Fibroblast of mammary gland (primary cell): Measurements from ENCODE around the gene USP15.

Experiments
- DNase-seq: peaks from one replicate; pipeline ENCODE4 v3.0.0-alpha.2; 2010; ENCODE audit warnings: low read depth
- H3K4me3 ChIP-seq: 2 replicates; pipeline ENCODE4 v1.5.1; 2011; ENCODE audit warnings: low read depth, mild to moderate bottlenecking, low read length, moderate library complexity; ENCODE audit not compliant: control insufficient read depth
- CTCF ChIP-seq: conservative IDR thresholded peaks from 2 replicates; pipeline ENCODE4 v1.5.1; 2011; ENCODE audit warnings: low read depth, low read length, inconsistent platforms; ENCODE audit not compliant: control insufficient read depth, insufficient read depth

The USP15 gene

GRCh38 chr12:62261876-62262517 is 1.8 kb downstream of the USP15 start:
- TF ChIP-seq CTCF, result no peak
- H3K4me3 ChIP-seq, result no peak overlapping the region
- no peak for DNase-seq

- no peak for TF ChIP-seq CTCF
- DNase-seq, result no peak
- no peak overlapping the region for H3K4me3 ChIP-seq
Observed at GRCh38 chr12:62263232-62263631, 3.0 kb downstream of the USP15 start.

- no peak overlapping the region for H3K4me3 ChIP-seq
- TF ChIP-seq CTCF, result no peak
- no peak for DNase-seq
Observed at GRCh38 chr12:62263966-62264365, 3.8 kb downstream of the USP15 start.

GRCh38 chr12:62264706-62265105 is 4.5 kb downstream of the USP15 start:
- DNase-seq, result no peak
- no peak overlapping the region for H3K4me3 ChIP-seq
- no peak for TF ChIP-seq CTCF

GRCh38 chr12:62265511-62265910 is 5.3 kb downstream of the USP15 start:
- TF ChIP-seq CTCF, result no peak
- DNase-seq, result no peak
- H3K4me3 ChIP-seq, result no peak overlapping the region

GRCh38 chr12:62267026-62267425 is 6.8 kb downstream of the USP15 start:
- H3K4me3 ChIP-seq, result no peak overlapping the region
- TF ChIP-seq CTCF, result no peak
- no peak for DNase-seq

- no peak for TF ChIP-seq CTCF
- no peak for DNase-seq
- H3K4me3 ChIP-seq, result no peak overlapping the region
Observed at GRCh38 chr12:62267480-62267879, 7.3 kb downstream of the USP15 start.
